C4-2B (cell line): ENCODE results near the gene RESP18.
"Not testable (repeated sequence)": the region's sequence is repeated elsewhere in the genome, so short reads cannot be mapped to it uniquely, and the experiment has no call there.

ENCODE experiments used
- H3K27ac ChIP-seq: fragments of 450-650 bp; 2 replicates; pipeline ENCODE4 v1.5.1; 2017
- ZFX ChIP-seq: fragments of 450-650 bp; IDR thresholded peaks from 2 replicates; pipeline ENCODE4 v1.6.1; 2017
- TF ChIP-seq, protein P1 (sequence below): fragments of 450-650 bp; conservative IDR thresholded peaks from 2 replicates; pipeline ENCODE4 v1.5.1; 2017; ENCODE audit warnings: mild to moderate bottlenecking

The RESP18 gene

DNA sequence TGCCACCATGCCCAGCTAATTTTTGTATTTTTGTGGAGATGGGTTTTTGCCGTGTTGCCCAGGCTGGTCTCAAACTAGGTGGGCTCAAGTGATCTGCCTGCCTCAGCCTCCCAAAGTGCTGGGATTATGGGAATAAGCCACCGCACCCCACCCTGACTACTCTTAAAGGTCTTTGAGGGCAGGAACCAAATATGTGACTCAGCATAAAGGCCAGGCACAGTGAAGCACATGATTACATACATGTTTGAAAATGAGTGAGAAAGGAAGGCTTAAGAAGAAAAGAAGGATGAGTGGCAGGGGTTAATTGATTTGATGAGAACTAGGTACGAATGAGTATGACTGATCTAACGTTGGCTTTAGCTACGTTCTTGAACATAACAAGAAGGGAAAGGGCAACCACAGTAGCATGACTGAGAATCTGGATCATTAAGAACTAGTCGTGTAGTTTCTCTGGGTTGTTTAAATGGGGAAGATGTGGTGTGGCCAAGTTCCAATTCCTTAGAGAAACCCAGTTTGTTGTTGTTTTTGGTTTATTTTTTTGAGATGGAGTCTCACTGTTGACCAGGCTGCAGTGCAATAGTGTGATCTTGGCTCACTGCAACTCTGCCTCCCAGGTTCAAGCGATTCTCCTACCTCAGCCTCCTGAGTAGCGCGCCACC is 6.8 kb downstream of the RESP18 start:
- TF ChIP-seq, protein P1, sequence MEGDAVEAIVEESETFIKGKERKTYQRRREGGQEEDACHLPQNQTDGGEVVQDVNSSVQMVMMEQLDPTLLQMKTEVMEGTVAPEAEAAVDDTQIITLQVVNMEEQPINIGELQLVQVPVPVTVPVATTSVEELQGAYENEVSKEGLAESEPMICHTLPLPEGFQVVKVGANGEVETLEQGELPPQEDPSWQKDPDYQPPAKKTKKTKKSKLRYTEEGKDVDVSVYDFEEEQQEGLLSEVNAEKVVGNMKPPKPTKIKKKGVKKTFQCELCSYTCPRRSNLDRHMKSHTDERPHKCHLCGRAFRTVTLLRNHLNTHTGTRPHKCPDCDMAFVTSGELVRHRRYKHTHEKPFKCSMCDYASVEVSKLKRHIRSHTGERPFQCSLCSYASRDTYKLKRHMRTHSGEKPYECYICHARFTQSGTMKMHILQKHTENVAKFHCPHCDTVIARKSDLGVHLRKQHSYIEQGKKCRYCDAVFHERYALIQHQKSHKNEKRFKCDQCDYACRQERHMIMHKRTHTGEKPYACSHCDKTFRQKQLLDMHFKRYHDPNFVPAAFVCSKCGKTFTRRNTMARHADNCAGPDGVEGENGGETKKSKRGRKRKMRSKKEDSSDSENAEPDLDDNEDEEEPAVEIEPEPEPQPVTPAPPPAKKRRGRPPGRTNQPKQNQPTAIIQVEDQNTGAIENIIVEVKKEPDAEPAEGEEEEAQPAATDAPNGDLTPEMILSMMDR, result no peak
- TF ChIP-seq ZFX, result no peak
- H3K27ac ChIP-seq, result no peak overlapping the region

DNA sequence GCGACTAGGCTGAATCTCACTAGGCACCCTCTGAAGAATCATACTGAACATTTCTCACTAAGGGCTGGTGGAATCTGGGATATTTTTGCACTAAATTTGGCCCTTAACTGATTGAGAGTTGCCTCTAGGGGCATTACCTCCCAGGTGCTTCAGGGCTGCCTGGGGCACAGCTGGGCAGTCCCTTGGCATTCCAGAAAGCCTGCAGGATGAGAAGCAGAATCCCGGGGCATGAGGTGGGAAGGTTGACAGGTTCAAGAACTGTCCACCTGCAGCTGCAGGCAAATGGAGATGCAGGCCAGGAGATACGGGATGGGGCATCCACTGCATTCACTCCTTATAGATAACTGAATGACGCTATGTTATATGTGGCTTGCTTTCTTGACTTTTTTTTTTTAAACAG is 7.4 kb downstream of the RESP18 start:
- no peak overlapping the region for H3K27ac ChIP-seq
- TF ChIP-seq, protein P1, result no peak
- no peak for TF ChIP-seq ZFX

DNA sequence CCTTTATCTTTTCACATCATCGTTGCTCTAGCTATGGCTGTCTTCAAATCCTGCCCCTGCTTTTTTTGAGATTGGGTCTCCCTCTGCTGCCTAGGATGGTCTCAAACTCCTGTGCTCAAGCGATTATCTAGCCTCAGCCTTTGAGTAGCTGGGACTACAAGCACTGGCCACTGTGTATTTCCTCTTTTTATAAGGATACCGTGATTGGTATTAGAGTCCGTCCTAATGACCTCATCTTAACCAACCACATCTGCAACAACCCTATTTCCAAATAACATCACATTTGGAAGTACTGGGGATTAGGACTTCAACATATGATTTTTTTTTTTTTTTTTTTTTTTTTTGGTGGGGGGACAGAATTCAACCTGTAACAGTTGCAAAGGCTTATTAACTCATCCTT is 9.1 kb downstream of the RESP18 start:
- TF ChIP-seq, protein P1, result no peak
- no peak for TF ChIP-seq ZFX
- no peak overlapping the region for H3K27ac ChIP-seq

DNA sequence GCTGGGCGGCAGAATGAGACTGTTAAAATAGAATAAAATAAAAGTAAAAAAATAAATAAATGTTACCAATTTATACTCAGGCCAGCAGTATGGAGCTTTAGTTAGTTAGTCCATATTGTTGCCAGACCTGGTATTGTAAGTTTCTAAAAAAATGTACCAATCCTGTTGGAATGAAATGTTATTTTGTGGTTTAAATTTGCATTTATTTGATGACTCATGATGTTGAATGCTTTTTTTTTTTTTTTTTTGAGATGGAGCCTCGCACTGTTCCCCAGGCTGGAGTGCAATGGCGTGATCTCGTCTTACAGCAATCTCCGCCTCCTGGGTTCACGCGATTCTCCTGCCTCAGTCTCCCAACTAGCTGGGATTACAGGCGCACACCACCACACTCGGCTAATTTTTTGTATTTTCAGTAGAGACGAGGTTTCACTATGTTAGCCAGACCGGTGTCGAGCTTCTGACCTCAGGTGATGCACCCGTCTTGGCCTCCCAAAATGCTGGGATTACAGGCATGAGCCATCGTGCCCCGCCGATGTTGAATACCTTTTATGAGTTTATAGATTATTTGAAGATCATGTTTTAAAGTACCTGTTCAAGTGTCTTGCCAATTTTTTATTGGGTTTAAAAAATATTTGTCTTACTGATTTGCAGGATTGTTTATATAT is 17.6 kb downstream of the RESP18 start:
- H3K27ac ChIP-seq, result no peak overlapping the region
- TF ChIP-seq ZFX, result no peak
- TF ChIP-seq, protein P1, result no peak

DNA sequence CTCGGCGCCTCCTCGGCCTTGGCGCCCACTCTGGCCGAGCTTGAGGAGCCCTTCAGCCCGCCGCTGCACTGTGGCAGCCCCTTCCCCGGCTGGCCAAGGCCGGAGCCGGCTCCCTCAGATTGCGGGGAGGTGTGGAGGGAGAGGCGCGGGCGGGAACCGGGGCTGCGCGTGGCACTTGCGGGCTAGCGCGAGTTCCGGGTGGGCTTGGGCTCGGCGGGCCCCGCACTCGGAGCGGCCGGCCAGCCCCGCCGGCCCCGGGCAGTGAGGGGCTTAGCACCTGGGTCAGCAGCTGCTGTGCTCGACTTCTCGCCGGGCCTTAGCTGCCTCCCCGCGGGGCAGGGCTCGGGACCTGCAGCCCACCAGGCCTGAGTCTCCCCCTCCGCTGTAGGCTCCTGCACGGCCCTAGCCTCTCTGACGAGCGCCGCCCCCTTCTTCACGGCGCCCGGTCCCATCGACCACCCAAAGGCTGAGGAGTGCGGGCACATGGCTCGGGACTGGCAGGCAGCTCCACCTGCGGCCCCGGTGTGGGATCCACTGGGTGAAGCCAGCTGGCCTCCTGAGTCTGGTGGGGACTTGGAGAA is 19.8 kb downstream of the RESP18 start:
- H3K27ac ChIP-seq, result not testable (repeated sequence)

DNA sequence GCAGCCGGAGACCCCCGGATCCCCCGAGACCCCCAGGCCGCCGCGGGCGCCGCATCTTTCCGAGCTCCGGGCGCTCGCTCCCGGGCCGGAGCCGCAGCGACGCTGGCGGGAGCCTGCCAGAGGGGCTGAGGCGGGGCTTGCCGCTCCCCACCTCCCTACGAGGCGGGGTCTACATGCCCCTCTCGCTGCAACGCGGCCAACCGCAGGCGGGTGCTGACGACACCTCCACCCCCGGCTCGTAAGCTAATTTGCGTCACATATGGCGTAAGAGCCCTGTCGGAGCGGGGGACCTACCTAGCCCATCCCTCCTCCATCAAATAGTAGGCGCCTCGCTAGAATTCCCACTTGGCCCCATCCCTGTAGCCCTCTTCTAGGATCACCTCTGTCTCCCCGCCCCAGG is 23.3 kb downstream of the RESP18 start, which contains the start of gene PTPRN:
TSS of gene PTPRN (minus strand) at position 124 of the 400 bp plus-strand sequence. CDS start at position 55, 69 bp downstream.
- H3K27ac ChIP-seq, result no peak within 1 kb of the TSS
- TF ChIP-seq, protein P1, result no peak
- TF ChIP-seq ZFX, result no peak

DNA sequence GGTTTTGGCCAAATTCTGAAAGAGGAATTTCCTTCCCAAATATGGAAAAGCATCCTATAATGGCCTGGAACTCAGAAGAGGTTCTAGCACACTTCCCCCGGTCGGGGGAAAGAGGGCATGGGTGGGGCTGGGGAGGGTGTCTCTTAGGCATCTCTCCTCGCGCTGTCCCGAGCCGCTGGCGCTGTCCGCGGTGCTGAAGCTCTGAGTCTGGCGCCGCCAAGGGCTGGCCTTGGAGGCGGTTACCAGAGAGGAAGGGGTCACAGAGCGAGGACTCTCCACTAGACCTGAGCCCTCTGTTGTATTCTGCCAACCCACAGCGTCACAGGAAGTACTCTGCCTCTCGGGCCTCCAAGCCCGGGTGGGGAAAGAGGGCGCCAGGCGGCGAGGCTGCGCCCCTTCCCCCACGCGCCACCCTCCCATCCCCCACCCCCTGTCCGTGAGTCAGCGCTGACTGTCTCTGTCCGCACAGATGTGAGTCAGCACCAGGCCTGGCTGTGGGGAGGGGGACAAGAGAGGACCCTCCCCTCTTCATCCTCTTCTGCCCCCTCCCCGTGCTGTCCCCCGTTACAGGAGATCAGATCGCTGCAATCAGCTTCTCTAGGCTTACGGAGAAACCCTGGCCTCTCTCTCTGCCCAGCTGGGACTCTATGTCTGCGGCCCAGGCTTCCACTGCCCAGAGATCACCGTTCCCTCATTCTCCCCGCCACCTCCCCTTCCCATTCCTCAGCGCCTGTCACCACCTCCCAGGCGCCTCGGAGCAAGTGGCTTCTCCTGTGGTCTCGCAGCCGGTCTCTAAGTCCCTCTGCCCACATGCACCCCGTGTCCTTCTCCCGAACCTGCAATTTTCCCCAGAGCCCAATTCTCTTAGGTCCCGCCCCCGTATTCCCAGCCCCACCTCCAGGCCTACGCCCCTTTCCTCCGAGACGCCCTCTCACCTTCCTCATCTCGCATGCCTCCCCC is 24.1 kb downstream of the RESP18 start:
- H3K27ac ChIP-seq, result no peak overlapping the region
- TF ChIP-seq ZFX, result no peak
- TF ChIP-seq, protein P1, result no peak
